NCI-H1436 treated with DMSO at 0.1 percent for 48 hours (cell line): ENCODE results near the gene TEAD1.

Experiments
- DNase-seq: peaks from one replicate; lab custom pipeline; 2025; lab: John Stamatoyannopoulos, UW

The TEAD1 gene

DNA sequence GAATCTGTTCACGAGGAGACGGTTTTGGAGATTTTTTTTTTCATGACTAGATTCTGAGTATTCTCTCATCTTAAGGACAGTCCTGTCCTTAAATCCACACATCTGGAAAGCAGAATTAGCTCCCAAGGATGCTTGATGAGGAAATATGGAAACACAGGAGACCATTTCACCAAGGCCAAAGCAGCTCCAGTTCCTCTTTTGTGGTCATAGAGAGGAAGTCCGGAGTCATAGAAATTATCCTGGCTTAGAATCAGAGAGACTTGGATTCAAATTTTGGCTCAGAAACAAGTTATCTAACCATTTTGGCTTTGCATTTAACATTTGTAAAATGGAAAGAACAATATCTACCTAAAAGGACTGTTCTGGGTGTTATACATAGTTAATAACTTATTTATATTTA lies 7.3 kb upstream of the TEAD1 start:
- DNase-seq: no peak

DNA sequence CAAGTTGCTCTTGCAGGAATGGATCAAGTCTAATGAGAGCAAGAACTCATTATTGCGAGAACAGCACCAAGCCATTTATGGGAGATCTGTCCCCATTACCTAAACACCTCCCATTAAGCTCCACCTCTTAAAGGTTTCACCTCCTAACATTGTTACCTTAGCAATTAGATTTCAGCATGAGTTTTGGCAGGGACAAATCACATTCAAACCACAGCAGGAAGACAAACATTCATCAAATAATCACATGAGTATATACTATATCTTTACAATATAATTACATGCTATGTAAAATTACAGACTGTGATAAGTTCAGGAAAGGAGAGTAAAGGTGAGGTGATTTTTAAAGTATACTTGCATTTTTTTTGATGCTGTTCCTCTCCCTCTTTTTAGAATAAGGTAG lies 6.6 kb upstream of the TEAD1 start:
- no peak for DNase-seq

DNA sequence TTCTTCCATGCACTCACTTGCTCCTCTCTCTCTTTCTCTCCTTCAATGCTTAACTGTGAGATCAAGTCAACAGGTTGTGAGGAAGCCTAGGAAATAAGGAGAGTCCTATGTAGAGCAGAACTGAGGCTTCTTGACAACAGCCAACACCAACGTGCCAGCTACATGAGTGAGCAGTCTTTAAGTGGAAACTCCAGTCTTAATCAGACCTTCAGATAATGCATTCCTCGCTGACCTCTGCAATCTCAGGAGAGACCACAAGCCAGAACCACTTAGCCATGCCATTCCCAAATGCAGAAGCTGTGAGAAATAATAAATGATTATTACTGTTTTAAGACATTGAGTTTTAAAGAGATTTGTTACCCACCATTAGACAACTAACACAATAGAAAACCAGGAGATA lies 6.1 kb upstream of the TEAD1 start:
- DNase-seq: no peak

DNA sequence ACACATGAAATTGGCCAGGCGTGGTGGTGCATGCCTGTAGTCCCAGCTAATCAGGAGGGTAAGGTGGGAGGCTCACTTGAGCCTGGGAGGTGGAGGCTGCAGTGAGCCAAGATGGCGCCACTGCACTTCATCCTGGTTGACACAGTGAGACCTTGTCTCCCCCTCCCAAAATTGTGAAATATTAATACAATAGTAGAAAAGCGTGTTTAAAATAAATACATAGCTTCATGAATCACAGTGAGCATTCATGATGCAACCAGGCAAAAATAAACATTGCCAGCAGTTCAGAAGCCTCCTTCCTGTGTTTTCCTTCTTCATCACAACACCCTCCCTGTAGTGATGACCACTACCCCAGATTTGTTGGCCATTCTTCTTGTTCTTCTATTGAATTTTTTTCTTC lies 4.3 kb upstream of the TEAD1 start:
- no peak for DNase-seq

DNA sequence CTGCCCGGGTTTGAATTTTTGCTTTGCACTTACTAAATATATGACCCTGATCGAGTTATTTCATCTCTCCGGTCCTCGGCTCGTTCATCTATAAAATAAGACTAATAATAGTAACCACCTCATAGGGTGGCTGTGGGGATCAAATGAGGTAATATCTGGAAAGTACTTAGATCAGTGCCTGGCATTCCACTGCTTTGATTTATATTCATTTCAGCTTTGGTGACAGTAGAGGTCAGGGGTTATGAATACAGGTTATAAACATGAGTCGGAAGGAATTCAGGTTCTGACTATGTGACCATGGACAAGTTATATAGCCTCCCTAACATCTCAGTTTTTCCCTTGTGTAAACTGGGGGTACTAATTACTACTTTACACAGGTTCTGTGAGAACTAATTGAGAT lies 2.9 kb upstream of the TEAD1 start:
- DNase-seq: no peak

DNA sequence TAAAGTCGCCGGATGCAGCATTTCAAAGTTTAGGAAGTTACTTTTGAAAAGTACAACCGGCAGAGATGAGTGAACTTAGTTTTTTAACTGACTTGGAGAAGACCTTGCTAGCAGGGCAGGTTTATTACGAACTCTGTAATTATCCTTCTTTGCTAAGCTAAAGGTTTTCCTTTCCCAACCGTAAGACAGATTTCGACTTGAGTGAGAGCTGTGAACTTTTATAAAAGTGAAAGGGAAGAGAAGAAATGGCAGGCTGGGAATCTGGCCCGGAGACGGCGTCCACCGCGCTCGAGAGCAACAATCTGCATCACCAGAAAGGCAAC lies 659 bp upstream of the TEAD1 start:
- no peak for DNase-seq

DNA sequence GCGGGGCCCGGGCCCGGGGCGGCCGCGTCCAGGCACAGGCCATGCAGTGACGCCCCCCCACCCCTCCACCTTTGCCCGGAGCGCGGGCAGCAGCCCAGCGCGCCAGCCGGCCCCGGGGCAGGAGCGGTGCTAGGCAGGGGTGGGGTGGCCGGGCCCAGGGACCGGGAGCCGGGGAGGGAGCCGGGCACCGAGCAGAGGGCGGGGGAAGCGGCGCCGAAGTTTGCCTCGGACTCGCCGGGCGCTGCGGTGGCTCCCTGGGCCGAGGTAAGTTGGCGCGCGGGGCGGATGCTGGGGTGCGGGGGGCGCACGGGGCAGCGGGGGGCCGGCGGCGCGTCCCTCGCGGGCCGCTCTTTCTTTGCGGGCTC lies 332 bp downstream of the TEAD1 start:
- no peak for DNase-seq

DNA sequence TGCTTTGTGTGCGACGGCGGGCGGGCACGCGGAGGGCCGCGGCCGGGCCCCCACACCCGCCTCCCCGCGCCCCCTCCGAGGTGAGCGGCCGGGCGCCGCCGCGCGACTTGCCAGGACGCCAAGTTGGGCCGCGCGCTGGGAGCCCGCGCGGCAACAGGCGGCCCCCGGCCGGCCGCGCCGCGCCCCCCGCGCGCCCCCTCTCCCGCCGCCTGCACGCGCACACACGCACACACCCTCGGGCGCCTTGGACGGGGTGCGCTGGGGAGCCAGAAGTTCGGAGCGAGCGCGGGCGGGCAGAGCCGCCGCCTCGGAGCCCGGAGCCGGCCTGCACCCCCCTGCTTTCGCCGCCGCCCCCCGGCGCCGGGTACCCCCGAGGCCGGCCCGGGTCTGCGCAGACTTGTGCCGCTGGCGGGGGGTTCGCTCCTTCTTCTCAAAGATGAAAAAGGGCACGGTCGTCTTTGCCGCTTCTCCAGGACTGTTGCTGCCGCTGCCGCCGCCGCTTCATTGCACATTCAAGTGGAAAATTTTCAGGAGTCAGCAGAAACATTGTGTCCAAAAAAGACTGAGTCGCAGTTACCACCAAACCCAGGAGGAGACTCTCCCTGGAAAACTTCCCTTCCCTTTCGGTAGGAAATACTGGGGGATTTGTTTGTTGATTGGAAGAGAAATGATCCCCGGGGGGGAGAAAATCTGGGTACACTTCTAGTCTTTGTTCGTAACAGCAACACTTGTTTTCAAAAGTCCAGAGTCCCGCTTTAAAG lies 895 bp downstream of the TEAD1 start:
- no peak for DNase-seq

DNA sequence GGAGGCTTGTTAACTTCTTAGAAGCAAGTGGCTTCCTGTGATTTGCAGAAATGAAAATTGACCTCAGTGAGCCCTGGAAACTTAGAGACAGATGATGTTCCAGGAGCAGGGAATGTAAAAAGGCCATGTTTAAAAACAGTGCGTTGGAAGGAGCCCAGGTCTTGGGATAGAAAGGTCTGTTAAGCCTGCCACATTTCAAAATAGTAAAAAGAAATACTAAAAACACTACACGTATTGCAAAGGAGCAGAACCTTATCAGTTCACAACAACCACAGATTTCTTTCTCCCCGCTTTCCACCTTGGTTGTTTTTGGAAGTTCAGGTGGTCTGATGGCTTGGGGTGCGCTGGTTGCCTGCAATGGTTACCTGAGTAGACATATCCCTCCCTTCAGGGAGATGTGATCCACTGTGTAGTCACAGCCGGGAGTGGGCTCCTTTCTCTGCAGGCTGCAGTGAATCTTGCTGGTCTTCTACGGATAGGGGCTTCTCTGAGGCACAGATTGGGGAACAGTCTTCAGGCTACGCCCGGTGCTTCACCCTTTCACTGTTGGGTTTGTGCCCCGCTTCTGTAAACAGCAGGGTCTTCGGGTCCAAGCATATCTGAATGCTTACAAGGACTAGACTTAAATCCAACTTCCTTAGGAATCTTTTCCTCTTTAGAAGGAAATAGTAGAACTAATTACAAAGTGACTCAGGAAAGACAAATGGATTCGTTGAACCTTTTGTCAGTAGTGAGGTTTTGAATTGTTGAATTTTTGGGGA lies 1.9 kb downstream of the TEAD1 start:
- no peak for DNase-seq

DNA sequence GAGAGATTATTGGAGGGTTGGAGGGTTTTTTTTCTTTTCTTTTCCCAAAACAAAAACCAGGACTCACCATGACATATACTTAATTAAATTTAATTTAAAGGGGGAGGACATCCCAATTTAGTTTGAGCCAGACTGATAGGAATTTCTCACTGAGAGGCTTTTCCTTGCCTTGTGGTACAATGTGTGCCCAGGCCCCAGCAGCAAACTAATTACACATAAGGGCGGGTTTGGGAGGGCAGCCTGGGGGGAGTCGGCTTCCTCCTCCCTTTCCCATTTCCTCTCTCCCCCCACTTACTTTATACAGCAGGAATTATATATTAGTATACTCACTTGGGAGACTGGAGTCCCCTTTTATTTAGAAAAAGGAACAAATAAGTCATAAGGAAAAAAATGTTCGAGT lies 2.9 kb downstream of the TEAD1 start:
- DNase-seq: no peak

DNA sequence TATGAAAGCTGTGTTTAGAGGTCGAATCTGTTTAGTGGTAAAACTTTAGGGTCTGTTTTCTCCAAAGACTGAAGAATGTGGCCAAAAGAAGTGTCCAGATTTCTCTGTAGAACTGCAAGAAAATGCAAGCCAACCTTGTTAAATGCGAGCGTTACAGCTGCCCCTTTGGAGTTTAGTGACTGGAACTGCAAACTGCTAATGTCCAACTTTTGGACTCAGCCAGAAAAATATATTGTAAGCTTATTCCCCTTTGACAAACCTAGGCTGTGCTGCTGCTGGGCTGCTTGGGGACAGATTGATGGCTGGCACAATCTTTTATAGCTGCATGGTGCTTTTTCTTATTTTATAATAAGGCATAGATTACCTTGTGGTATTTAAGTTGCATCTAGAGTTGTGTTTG lies 3.9 kb downstream of the TEAD1 start:
- no peak for DNase-seq

DNA sequence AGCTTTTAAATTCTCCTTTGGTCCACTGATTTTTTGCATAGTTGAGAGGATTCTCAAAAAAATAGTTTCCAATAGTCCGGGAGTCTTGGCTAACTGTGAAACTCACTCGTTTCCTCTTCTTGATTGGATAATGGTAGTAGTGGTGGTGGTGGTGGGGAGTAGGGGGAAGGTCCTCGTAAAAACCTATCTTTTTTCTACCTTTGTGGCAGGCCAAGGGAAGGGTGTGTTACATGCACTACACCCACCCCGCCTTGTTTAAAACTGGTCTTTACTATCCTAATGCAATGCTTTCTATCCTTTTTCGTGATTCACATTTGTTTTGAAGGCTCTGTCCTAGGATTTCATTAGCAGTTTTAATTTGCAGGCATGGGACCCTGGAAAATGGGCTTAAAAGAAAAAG lies 4.8 kb downstream of the TEAD1 start:
- no peak for DNase-seq

DNA sequence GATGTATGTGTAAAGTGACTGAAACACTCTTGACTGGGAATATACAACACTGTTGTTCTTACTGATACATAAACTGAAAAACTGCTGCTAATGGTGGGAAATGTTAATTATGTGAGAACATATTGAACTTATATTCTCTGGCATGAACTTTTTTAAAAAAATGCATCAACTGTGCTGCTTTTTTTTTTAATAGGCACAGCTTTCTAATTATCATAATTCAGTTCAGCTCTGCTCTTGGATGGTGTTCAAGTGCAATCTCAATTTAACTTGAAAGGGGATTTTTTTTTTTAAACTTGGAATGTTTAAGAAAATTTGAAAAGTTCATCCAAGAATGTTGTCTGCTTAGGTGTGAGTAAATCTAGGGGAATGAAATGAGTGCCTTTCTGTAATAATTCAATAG lies 5.2 kb downstream of the TEAD1 start:
- no peak for DNase-seq

DNA sequence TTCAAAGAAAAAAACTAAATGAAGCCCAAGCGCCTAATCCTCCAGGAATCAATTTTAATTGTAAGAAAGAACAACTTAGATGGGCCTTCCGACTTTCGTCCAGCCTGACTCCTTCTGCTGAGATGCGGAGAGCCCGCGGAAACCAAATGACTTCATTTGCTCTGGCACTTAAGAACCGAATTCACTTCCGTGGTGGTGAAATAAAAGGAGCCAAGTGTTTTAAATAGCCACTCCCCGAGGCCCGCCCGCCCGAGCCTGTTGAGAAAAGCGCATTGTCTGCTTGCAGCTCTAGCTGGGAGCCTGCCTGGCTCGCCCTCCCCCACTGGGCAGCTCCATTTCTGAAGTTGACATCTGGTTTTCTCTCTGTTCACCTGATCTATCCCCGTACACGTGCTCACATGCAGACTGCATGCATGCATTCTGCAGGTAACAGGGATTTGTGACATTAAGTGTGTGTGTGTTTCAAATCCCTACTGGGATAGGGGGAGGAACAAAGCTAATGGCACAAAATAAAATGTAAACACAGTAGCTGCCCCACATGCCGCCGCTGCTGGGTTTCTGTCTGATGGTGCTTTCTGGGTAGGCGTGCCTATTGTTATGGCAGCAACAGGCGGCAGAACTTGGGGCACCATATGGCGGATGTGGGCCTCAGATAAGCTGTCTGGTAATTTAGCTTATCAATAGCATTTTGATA lies 6.2 kb downstream of the TEAD1 start:
- peak; percentile 70 for DNase-seq

DNA sequence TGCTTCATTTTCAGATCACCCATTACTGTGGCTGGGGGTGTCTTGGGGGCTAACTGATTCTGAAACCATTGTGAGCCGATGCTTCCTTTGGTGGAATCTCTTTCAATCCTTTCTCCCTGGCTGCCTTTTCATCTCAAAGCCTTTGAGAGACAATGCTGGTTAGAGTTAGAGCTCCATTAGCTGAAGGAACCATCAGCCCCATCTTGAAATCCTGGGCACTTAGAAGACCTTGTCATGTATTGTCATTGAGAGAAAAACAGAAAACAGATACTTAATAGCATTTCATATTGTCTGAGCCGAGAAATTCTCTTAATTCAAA lies 6.7 kb downstream of the TEAD1 start:
- DNase-seq: no peak

DNA sequence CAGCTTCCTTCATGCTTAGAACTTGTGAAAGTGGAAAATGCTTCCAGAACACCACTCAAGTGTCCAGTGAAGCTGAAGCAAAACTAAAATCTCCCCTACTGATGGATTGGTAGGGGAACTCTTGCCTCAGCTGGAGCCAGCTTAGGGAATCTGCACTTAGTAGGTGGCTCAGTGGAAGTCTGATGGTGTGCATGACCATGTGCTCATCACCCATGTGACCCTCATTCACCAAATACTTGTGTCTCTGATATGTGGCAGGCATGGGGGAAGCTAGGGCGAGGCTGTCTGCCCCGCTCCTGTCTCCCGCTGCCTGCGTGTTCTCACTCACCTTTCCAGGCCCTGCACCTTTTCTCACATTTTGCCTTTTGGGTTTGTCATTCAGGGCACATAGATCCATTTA lies 7.2 kb downstream of the TEAD1 start:
- DNase-seq: no peak

DNA sequence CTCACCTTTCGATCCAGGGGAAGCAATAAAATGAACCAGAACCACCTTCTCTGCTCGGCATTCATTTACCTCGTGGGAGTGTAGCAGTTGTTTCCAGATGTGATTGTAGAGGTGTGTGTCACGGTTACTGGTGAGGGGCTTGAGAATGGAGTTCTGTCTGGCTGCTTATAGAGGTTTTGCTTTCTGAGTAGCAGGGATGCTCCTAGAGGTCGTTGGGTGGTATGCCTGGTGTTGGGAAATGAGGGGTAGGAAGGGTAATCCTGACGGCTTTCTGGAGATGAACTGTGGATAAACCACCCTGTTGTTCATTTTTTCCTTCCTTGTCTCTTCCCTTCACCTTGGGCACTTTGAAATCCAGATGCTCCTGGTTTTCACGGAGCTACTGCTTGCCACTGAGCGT lies 8.1 kb downstream of the TEAD1 start:
- no peak for DNase-seq

DNA sequence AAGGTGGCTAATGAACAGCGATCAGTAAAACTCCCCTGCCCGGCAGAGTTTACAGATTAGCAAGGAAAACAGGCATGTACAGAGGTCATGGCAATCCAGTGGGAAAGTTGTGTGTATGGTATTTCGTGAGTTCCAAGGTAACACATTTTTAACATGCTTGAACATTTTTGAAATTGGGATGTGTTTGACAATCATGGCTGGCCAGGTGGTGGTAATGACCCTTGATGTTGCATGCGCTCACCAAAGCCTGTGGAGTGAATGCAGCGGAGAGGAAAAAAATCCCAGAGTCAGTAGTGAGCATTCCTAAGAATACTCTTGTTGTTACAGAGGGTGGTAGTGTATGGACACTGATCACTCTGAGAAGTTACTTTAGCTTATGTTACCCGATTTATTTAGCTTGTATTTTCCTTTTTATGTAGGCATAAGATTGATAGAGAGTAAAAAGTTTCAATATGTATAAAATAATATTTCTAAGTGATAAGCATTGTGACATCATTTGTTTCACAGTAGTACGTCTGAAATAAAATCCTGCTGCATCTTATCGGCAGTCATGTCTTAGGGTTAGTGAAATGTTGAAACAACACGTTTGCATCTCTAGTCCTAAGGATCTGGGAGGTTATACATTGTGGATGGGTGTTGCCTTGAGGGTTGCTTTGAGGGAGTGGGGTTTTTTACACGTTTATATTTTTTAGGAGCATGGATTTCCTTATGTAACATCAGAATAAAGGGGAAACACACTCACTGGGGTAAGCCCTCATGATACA lies 8.7 kb downstream of the TEAD1 start:
- no peak for DNase-seq

DNA sequence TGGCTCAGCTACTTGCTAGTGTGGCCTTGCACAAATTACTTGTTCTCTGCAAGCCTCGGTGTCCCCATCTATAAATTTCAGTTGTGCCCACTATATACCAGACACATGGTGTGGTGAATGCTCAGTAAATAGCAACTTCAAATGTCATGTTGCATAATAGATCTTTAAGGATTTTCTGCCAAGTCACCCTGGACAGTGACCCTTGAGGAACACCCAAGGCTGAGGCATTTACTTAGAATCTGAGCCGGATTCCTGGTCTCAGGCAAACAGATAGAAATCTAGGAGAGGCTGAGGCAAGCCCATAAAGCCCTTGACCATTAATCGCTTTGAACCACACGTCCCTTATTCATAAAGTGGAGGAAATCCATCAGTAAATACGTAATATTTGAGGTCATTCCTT lies 9.7 kb downstream of the TEAD1 start:
- DNase-seq: no peak

DNA sequence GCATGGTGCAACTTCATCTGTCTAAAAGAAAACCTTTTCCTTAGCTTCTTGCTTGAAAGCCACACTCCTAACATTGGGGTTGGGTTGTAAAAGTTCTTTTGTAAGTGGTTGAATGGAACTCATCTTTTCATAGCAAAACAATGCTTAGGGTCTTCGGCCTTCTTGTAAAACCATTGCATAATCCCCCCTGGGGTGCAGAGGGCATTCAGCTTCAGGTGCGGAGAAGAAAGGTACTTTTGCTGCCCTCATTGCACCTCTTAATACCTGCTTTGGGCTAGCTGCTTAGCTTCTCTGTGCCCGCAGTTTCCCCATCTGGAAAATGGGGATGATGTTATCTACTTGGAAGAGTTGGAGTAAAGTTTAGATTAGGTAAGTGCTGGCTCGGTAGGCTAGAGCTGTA lies 10.1 kb downstream of the TEAD1 start:
- no peak for DNase-seq

DNA sequence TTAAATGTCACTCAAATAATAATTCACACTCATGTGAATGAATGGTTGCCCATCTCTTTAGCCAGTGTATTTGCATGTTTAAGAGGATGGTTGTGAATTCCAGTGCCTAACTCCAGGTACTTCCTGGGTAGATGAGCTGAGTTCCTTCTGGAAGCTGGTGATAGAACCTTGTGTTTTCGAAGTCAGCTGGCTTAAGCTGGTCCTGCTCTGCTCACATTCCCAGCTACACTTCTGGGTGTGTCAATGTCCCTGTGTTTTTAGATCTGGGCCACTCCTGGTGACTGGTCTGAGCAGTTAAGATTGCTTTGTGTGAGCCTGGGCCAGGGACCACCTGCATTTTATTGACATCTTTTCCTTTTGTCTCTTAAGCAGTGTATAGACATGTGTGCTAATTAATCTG lies 10.6 kb downstream of the TEAD1 start:
- no peak for DNase-seq

DNA sequence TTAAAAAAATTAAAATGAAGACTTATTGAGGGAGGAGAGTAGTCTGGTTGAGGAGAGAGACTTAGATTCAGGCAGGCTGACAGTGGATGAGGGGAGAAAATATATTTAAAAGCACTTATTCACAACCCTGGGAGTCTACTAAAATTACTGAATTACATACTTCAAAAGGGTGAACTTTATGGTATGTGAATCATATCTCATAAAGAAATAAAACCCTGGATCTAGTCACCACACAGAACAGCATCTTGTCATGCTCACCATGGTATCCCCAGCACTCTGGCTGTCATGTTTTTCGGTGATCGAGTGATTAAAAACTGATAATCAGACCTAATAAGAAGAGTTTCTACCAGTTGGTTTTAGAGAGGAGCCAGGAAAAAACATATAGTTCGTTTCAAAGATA lies 11.0 kb downstream of the TEAD1 start:
- DNase-seq: no peak
